ENCODE data around the gene CD63. TPM values are rescaled to one million over a fixed set of nuclear protein-coding genes. Genes with fewer than 3 reads are reported as not detected.

The CD63 gene
- polyA plus RNA-seq, 1 donor from 2014 or later, result 217 TPM

- H3F3A ChIP-seq (ENCODE audit: insufficient read depth, low read length, poor library complexity, severe bottlenecking), result no peaks in the 10 kb centered on the region
- H3K9me2 ChIP-seq (ENCODE audit: insufficient read depth, low read length), result no peaks in the 10 kb centered on the region
- no peak overlapping the region for H3K4me3 ChIP-seq (ENCODE audit: low read length)
- peaks cover 3% of the 10 kb centered on the region for H3K36me3 ChIP-seq (ENCODE audit: insufficient read depth, low read length)
- no peak overlapping the region for H3K9ac ChIP-seq (ENCODE audit: low read length)
- no peaks in the 10 kb centered on the region for H4K20me1 ChIP-seq (ENCODE audit: insufficient read depth)
- H3K9me3 ChIP-seq (ENCODE audit: low read length), result no peaks in the 10 kb centered on the region
- H2AFZ ChIP-seq (ENCODE audit: low read depth, low read length), result no peak overlapping the region
- peaks cover 17% of the 10 kb centered on the region for H3K79me2 ChIP-seq (replicated peaks; ENCODE audit: insufficient read depth, low read length)
- no peaks in the 10 kb centered on the region for H3K27me3 ChIP-seq (ENCODE audit: insufficient read depth, low read depth, low read length)
- TF ChIP-seq TAF1 (IDR thresholded peaks at IDR 0.05; ENCODE audit: low read depth), result no peak
- TF ChIP-seq MXI1 (conservative IDR thresholded peaks at IDR 0.05; ENCODE audit: poor library complexity, severe bottlenecking), result no peak
- peak; percentile 54 for TF ChIP-seq SMC3 (conservative IDR thresholded peaks at IDR 0.05; ENCODE audit: poor library complexity)
- TF ChIP-seq RAD21 (conservative IDR thresholded peaks at IDR 0.05), result peak; percentile 58
- TF ChIP-seq CTCF (IDR thresholded peaks at IDR 0.05; ENCODE audit: poor library complexity, severe bottlenecking), result peak; percentile 67
- H3K27ac ChIP-seq (ENCODE audit: low read length), result no peak overlapping the region
- no peak overlapping the region for H3K4me2 ChIP-seq (ENCODE audit: low read length)
Observed at GRCh38 chr12:55724226-55724939, 4.4 kb downstream of the CD63 start.

GRCh38 chr12:55723516-55724225, 5.1 kb downstream of the CD63 start:
- no peak overlapping the region for H3K4me2 ChIP-seq (ENCODE audit: low read length)
- no peaks in the 10 kb centered on the region for H3K9me3 ChIP-seq (ENCODE audit: low read length)
- H2AFZ ChIP-seq (ENCODE audit: low read depth, low read length), result no peak overlapping the region
- no peak overlapping the region for H3K9ac ChIP-seq (ENCODE audit: low read length)
- H3K79me2 ChIP-seq (replicated peaks; ENCODE audit: insufficient read depth, low read length), result peaks cover 17% of the 10 kb centered on the region
- peaks cover 3% of the 10 kb centered on the region for H3K36me3 ChIP-seq (ENCODE audit: insufficient read depth, low read length)
- H3K4me3 ChIP-seq (ENCODE audit: low read length), result no peak overlapping the region
- H3K27me3 ChIP-seq (ENCODE audit: insufficient read depth, low read depth, low read length), result no peaks in the 10 kb centered on the region
- H3K9me2 ChIP-seq (ENCODE audit: insufficient read depth, low read length), result no peaks in the 10 kb centered on the region
- H3K27ac ChIP-seq (ENCODE audit: low read length), result no peak overlapping the region
- no peaks in the 10 kb centered on the region for H3F3A ChIP-seq (ENCODE audit: insufficient read depth, low read length, poor library complexity, severe bottlenecking)
- TF ChIP-seq SMC3 (conservative IDR thresholded peaks at IDR 0.05; ENCODE audit: poor library complexity) (no peak), POLR2AphosphoS5 (IDR thresholded peaks at IDR 0.05) (no peak), EP300 (conservative IDR thresholded peaks at IDR 0.05; ENCODE audit: poor library complexity, severe bottlenecking) (no peak), RAD21 (conservative IDR thresholded peaks at IDR 0.05) (no peak), MXI1 (conservative IDR thresholded peaks at IDR 0.05; ENCODE audit: poor library complexity, severe bottlenecking) (no peak), REST (IDR thresholded peaks at IDR 0.05; ENCODE audit: borderline replicate concordance) (no peak), TAF1 (IDR thresholded peaks at IDR 0.05; ENCODE audit: low read depth) (no peak), CTCF (IDR thresholded peaks at IDR 0.05; ENCODE audit: poor library complexity, severe bottlenecking) (no peak), EZH2 (IDR thresholded peaks at IDR 0.05; ENCODE audit: borderline replicate concordance, insufficient read depth, low read length, poor library complexity, severe bottlenecking) (no peak)
- H4K20me1 ChIP-seq (ENCODE audit: insufficient read depth), result no peaks in the 10 kb centered on the region
